ENCODE measurements around the gene CFAP73.
"Not testable (repeated sequence)": the region's sequence is repeated elsewhere in the genome, so short reads cannot be mapped to it uniquely, and the experiment has no call there.

The CFAP73 gene

DNA sequence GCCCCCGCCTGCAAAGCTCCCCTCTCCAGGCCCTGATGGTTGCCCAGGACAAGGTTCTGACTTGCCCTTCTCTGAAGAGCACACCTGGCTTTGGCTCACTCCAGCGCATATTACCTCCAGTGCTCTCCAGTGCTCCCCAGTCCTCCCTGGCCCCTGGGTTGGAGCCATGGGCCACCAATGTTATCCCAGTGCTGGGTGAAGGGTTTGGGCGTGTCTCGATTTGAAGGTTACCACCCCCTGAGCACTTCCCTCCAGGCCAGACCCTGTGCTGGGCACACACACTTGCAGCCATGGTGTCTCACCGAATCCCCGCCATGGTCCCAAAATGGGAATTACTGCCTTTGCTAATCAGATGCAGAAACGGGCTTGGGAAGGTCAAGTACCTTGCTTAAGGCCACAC, 47.1 kb downstream of the CFAP73 start:
- DNase-seq: no peak

DNA sequence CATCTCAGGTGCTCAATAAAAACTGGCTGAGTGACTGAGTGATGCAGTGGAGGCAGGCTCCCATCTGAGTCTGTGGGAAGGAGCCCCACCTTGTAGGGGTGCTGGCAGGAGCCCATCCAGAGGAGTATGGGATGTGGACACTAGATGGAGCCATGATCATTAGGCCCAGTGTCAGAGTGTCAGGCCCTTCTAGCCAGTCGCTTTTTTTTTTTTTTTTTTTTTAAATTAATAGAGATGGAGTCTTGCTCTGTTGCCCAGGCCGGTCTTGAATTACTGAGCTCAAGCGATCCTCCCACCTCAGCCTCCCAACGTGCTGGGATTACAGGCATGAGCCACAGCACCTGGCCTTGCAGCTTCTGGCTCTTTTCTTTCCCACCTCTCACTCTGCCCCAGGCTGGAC, 47.5 kb downstream of the CFAP73 start:
- DNase-seq: peak; percentile 75

DNA sequence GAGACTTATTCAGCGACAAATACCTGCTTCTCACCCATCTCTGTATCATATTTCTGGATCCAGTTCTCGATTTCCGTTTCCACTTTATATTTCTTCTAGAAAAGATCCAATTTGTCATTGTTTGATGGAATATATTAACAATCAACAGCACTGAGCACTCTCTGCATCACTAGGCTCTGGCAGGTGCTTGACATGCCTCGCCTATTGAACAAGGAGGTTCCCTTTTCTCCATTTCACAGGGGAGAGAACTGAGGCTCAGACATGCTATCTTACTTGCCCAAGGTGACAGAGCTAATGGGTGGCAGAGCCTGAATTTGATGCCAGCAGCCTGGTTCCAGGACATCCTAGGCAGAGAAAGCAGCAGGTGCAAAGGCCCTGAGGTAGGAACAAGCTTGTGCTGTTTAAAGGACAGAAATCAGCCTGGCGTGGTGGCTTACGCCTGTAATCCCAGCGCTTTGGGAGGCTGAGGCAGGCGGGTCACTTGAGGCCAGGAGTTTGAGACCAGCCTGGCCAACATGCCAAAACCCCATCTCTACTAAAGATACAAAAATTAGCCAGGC, 48.1 kb downstream of the CFAP73 start:
- DNase-seq: no peak

DNA sequence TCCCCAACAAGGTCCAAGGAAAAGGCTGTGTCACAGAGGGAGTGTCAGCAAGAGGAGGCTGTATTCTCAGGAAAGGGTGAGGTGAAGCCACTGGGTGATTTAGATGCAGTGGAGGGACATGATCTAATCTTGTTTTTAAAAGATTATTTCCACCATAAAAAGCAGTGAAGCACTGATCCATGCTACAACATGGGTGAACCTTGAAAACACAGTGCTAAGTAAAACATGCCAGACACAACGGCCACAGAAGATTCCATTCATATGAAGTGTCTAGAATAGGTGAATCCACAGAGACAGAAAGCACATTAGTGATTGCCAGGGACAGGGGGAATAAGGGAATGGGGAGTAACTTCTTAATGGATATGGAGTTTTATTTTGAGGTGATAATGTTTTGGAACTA, 48.8 kb downstream of the CFAP73 start:
- DNase-seq: no peak

DNA sequence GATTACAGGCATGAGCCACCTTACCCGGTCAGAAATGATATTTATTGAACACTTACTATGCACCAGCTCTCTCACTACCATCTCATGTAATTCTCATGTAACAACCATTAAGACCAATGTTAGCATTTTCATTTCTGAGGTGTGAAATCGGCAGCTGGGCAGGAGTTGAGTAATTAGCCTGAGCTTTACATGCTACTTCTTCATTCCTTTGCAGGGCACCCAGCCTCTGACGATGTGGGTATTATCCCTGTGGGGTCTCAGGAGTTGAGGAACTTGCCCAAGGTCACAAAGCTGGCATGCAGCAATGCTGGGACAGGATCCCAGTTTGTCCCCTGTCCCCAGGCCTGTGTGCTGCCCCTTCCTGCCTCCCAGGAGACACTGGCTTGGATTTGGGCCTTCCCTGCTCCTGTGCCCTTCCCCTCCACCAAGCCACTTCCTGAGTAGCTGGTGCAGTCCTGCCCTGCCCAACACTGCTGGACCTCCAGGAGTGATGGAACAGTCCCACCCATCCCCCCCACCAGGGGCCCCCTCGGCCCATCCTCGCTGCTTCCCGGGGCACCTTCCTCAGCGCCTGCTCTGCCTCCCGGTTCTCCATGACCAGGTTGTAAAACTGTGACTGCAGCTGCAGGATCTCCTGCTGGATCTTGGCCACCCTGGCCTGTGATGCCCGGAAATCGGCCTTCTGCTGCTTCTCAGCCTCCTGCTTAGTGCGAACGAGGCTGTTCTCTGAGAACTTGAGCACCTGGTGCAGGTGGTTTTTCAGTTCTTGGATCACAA, 50.7 kb downstream of the CFAP73 start:
- no peak for DNase-seq

DNA sequence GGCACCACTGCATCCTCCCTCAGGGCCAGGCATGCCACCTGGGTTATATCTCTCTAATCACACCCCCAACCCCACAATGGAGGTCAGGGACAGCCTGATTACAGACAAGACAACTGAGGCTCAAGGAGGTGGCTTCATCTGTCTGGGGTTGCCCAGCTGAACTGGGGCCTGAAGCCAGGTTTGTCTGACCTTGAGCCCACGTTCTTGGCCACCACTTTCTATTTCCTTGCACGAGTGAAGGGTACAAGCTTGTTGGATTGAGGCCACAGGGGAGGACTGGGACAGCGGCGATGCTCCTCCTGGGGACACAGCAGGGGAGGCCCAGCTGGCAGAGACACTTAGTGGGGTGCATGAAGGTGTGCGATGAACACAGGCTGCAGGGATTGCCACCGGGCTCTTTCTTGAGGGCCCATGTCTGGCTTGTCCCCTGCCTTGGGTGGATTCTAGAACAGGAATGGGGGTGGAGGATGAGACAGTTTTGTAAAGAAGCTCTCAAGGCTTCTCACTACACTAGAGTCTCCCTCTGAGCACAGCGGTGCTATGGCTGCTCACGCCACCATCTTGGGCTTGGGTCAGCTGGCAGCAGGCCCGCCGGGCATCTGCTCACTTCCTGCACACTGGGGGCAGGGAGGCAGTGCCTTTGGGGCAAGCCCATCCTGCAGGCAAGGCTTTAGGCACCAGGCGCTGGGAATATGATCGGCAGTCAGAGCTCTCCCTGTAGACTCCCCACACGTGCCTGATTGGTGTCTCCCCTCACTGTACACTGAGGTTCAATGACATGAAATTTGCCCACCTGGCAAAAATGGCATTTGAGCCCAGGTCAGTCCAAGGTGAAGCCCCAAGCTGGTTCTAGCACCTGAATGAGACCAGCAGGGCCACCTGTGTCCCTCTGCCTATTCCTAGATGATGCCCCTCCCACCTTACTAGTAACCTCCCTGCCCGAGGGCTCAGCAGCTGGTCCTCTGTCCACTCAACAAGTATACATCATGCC, 52.0 kb downstream of the CFAP73 start:
- DNase-seq: no peak

DNA sequence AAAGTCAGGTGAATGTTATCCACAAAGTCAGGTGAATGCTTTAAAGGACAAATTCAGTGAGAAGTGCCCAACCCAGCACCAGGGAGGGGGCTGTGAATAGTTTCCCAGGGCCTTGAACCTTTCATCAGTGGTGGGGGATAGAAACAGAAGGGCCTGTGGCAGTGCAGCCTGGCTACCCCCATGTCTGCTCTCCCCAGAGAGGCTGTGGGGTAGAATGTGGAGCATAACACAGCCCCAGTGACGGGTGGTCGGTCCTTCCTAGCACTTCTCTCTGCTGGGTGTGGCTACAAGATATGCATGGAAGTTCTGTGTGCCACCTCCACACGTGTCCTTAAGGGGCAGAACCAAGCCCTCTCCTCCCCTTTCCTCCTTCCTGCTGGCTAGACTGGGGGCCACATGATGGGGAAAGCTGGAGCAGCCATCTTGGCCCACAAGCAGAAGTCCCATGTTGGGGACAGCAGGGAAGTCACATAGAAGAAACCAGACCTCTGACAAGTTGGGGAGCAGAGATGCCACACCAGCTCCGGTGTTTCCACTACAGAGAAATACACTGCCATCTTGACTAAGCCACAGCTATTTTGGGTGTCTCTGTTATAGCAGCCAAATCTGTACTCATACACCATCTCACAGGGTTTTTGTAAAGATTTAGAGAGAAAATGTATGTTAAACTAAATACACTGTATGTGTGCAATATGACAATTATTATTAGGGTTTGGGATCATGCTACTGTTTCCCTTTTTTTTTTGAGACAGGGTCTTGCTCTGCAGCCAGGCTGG, 53.0 kb downstream of the CFAP73 start:
- no peak for DNase-seq

DNA sequence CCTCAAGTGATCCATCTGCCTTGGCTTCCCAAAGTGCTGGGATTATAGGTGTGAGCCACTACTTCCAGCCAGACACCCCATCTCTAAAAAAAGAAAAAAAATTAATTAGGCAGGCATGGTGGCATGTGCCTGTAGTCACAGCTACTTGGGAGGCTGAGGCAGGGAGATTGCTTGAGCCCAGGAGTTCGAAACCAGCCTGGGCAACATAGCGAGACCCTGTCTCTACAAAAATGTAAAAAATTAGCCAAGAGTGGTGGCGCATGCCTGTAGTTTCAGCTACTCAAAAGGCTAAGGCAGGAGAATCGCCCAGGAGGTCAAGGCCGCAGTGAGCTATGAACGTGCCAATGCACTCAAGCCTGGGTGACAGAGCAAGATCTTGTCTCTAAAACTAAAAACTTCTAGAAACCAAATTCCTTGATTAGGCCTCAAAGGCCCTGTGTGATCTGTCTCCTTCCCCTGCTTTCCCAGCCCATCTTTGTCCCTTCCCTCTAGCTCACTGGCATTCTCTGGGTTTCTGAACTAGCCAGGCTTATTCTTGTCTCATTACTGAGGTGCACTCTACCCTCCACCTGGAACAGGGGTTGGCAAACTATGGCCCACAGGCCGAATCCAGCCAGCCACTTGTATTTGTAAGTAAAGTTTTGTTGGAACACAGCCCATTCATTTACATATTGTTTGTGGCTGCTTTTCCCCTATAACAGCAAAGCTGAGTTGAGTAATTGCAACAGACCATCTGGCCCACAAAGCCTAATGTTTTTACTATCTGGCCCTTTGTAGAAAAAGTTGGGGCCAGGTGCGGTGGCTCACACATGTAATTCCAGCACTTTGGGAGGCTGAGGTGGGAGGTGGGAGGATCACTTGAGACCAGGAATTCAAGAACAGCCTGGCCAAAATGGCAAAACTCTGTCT, 54.6 kb downstream of the CFAP73 start:
- DNase-seq: no peak

DNA sequence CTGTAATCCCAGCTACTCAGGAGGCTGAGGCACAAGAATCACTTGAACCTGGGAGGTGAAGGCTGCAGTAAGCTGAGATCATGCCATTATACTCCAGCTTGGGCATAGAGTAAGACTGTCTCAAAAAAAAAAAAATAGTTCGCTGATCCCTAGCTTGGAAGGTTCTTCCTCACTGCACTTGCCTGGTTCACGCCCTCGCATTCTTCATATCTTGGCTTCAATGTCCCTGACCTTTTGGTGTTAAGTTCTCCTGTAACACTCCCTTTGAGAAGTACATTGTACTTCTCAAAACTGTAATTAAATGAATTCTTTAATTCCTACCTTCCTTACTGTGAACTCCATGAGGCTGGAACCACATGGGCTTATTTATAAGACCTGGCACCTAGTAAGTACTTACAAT, 55.3 kb downstream of the CFAP73 start:
- no peak for DNase-seq

DNA sequence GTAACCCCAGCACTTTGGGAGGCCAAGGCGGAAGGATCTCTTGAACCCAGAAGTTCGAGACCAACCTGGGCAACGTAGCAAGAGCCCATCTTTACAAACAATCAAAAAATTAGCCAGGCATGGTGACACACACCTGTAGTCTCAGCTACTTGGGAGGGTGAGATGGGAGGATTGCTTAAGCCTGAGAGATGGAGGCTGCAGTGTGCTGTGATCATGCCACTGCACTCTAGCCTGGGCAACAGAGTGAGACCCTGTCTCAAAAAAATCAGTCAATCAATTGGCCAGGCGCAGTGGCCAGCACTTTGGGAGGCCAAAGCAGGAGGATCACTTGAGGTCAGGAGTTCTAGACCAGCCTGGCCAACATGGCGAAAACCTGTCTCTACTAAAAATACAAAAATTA, 57.3 kb downstream of the CFAP73 start:
- DNase-seq: not testable (repeated sequence)

DNA sequence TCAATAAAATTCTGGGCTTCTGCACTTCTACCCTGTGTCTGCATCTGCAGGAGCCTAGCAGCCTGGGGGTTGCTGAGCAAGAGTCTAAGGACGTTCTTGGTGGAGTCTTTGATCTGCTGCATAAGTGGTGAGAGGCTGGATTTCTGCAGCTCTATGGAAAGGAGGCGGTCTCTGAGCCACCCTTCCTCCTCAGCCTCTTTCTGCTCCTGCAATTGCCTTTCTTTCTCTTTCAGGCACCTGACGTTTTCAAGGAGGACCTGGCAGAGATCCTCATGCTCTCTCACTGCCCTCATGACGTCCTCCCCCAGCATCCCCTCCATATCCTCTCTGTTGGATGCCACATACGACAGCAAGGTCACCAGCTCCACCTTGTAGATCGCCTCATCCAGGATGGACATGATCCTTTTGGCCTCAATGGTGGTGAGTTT, 58.1 kb downstream of the CFAP73 start:
- no peak for DNase-seq

DNA sequence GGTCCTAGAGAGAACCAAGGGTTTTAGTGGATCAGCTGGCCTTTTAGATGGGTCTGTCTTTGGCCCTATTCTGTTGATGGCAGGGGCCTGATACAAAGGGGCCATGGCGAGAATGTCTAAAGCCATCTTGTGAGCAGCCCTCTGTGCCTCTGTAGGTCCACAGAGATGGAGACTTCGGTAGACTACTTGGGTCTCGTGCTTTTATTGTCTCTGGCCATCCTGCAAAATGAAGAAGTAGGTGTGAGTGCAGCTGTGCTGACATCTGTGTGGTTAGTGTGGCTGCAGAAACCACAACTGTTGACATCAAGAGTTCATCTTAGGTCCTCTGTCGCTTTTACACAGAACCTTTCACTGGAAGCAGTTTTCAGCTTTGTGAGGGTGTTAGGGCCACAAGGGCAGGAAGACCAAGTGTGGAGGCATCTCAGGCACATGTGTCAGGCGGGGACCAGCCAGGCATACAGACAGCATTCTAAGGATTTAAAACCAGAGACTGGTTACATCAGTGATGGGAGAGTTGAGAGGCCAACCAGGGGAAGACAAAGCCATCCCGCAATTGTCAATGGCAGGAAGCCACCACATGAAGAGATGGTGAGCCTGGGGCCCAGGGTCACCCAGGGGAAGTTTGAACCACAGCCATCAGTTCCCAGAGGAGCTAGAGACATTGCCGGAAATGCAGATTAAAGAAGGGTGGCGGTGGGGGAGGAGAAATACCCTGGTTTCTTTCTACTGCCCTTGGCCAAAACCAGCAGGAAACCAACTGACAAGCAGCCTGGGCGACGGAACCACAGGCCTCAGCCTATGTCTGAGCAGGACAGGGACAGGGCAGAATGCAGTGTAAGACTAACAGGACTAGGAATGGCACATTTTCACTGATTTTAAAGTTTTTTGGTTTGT, 58.8 kb downstream of the CFAP73 start:
- peak; percentile 83 for DNase-seq

All from CD4-positive, alpha-beta T cell treated with Interleukin-15 for 1 hour (primary cell).